ENCODE results near the gene TSHZ1. TPM values are rescaled to one million over a fixed set of nuclear protein-coding genes. Genes with fewer than 3 reads are reported as not detected.

TSHZ1 gene
- polyA plus RNA-seq, 1 experiment: 23.9 TPM

GRCh38 chr18:75208836-75209128, 1.8 kb upstream of the TSHZ1 start:
- Histone ChIP-seq H3K36me3 (ENCODE audit: control insufficient read depth, insufficient read depth, low read length) (peaks cover 3% of the 10 kb centered on the region), H3K27me3 (ENCODE audit: control insufficient read depth, insufficient read depth, low read length) (no peaks in the 10 kb centered on the region), H3K4me3 (ENCODE audit: low read depth, low read length) (peak overlapping the region; percentile 68)
- DNase-seq (ENCODE audit: low read depth): no peak
- TF ChIP-seq CTCF (IDR thresholded peaks at IDR 0.05; ENCODE audit: insufficient read depth, low read depth, low read length): no peak
- ChIA-PET POLR2A (no interaction called here), CTCF (interaction anchor here (0.7 kb wide), 1 partner anchor 271 kb away, joined by 3 read pairs; no protein-coding TSS in a partner anchor)

GRCh38 chr18:75209129-75209950, 1.3 kb upstream of the TSHZ1 start, which contains the start of gene PTGR3:
PTGR3 (minus strand) TSS chr18:75209139; CDS start chr18:75209058, 81 bp downstream.
- DNase-seq (ENCODE audit: low read depth): no peak
- H3K36me3 ChIP-seq (ENCODE audit: control insufficient read depth, insufficient read depth, low read length): peaks cover 3% of the 10 kb centered on the region
- CTCF ChIA-PET: interaction anchor here (0.7 to 1.4 kb wide), 4 partner anchors 8 to 270 kb away, joined by 3 to 5 read pairs (median 3); no protein-coding TSS in a partner anchor
- no peak for TF ChIP-seq CTCF (IDR thresholded peaks at IDR 0.05; ENCODE audit: insufficient read depth, low read depth, low read length)
- POLR2A ChIA-PET: no interaction called here
- peak within 1 kb of the TSS; percentile 68 for H3K4me3 ChIP-seq (ENCODE audit: low read depth, low read length)
- H3K27me3 ChIP-seq (ENCODE audit: control insufficient read depth, insufficient read depth, low read length): no peaks in the 10 kb centered on the region

- Histone ChIP-seq H3K4me3 (ENCODE audit: low read depth, low read length) (peak overlapping the region; percentile 68), H3K27me3 (ENCODE audit: control insufficient read depth, insufficient read depth, low read length) (no peaks in the 10 kb centered on the region), H3K36me3 (ENCODE audit: control insufficient read depth, insufficient read depth, low read length) (peaks cover 4% of the 10 kb centered on the region)
- POLR2A ChIA-PET: interaction anchor here (0.6 kb wide), 1 partner anchor 338 kb away, joined by 5 read pairs; no protein-coding TSS in a partner anchor
- no peak for TF ChIP-seq CTCF (IDR thresholded peaks at IDR 0.05; ENCODE audit: insufficient read depth, low read depth, low read length)
- CTCF ChIA-PET: interaction anchor here (1.1 to 1.4 kb wide), 4 partner anchors 8 to 518 kb away, joined by 3 to 5 read pairs (median 4); no protein-coding TSS in a partner anchor
- no peak for DNase-seq (ENCODE audit: low read depth)
Observed at GRCh38 chr18:75209951-75210258, 692 bp upstream of the TSHZ1 start.

- peak overlapping the region; percentile 68 for H3K4me3 ChIP-seq (ENCODE audit: low read depth, low read length)
- ChIA-PET CTCF (interaction anchor here (1.1 to 1.4 kb wide), 4 partner anchors 10 to 517 kb away, joined by 3 to 5 read pairs (median 4); no protein-coding TSS in a partner anchor), POLR2A (interaction anchor here (0.6 to 1.0 kb wide), 2 partner anchors 14 to 42 kb away, joined by 3 to 18 read pairs; no protein-coding TSS in a partner anchor)
- TF ChIP-seq CTCF (IDR thresholded peaks at IDR 0.05; ENCODE audit: insufficient read depth, low read depth, low read length): no peak
- DNase-seq (ENCODE audit: low read depth): no peak
- peaks cover 4% of the 10 kb centered on the region for H3K36me3 ChIP-seq (ENCODE audit: control insufficient read depth, insufficient read depth, low read length)
- H3K27me3 ChIP-seq (ENCODE audit: control insufficient read depth, insufficient read depth, low read length): no peaks in the 10 kb centered on the region
Observed at GRCh38 chr18:75211002-75211621, 515 bp downstream of the TSHZ1 start.

- no peak for DNase-seq (ENCODE audit: low read depth)
- CTCF ChIA-PET: no interaction called here
- TF ChIP-seq CTCF (IDR thresholded peaks at IDR 0.05; ENCODE audit: insufficient read depth, low read depth, low read length): no peak
Observed at GRCh38 chr18:75211626-75211952, 992 bp downstream of the TSHZ1 start.

More at GRCh38 chr18:75211626-75211952, 992 bp downstream of the TSHZ1 start:
- POLR2A ChIA-PET: no interaction called here
- Histone ChIP-seq H3K27me3 (ENCODE audit: control insufficient read depth, insufficient read depth, low read length) (no peaks in the 10 kb centered on the region), H3K36me3 (ENCODE audit: control insufficient read depth, insufficient read depth, low read length) (peaks cover 4% of the 10 kb centered on the region), H3K4me3 (ENCODE audit: low read depth, low read length) (peak overlapping the region; percentile 68)

All from BJ (cell line).